Measurements from ENCODE around the gene KIF15. TPM values are rescaled to one million over a fixed set of nuclear protein-coding genes. Genes with fewer than 3 reads are reported as not detected.

Gene KIF15, protein sequence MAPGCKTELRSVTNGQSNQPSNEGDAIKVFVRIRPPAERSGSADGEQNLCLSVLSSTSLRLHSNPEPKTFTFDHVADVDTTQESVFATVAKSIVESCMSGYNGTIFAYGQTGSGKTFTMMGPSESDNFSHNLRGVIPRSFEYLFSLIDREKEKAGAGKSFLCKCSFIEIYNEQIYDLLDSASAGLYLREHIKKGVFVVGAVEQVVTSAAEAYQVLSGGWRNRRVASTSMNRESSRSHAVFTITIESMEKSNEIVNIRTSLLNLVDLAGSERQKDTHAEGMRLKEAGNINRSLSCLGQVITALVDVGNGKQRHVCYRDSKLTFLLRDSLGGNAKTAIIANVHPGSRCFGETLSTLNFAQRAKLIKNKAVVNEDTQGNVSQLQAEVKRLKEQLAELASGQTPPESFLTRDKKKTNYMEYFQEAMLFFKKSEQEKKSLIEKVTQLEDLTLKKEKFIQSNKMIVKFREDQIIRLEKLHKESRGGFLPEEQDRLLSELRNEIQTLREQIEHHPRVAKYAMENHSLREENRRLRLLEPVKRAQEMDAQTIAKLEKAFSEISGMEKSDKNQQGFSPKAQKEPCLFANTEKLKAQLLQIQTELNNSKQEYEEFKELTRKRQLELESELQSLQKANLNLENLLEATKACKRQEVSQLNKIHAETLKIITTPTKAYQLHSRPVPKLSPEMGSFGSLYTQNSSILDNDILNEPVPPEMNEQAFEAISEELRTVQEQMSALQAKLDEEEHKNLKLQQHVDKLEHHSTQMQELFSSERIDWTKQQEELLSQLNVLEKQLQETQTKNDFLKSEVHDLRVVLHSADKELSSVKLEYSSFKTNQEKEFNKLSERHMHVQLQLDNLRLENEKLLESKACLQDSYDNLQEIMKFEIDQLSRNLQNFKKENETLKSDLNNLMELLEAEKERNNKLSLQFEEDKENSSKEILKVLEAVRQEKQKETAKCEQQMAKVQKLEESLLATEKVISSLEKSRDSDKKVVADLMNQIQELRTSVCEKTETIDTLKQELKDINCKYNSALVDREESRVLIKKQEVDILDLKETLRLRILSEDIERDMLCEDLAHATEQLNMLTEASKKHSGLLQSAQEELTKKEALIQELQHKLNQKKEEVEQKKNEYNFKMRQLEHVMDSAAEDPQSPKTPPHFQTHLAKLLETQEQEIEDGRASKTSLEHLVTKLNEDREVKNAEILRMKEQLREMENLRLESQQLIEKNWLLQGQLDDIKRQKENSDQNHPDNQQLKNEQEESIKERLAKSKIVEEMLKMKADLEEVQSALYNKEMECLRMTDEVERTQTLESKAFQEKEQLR (N-terminal part only)
- polyA plus RNA-seq (2013, experiment 1 of 2), result 27.5 TPM
- 27.9 TPM for polyA plus RNA-seq (2013, experiment 2 of 2)

DNA sequence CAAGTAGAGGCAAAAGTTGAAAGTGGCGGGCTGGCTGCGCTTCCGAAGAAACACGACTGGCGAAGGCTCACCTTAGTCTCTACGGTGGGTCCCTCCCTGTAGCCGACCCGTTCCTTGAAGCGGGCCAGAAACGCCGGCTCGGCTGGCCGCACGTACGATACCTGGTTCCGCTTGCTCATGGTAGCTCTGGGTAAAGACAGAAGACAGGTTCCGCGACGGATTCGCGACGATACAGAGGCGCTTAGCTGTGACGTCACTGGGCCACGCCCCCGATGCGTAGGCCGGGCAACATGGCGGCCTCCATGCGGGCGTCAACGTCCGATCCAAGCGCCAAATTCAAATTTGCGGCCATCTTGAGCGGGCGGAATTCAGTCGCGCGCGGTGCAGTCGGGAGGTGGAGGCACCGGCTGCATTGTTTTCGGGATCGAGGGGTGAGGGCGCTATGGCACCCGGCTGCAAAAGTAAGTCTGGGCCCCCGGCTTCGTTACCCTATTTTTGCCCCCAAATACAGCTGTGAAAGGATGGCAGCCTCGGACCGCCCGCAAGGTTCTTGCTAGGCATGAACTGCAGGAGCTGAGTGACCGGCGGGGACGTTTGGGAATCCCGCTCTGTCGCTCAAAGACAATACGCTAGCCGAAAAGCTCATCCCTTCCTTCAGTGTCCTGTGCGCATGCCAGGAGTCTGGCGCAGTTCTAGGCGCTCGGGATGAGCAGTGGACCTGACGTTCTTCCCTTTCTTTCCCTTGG is at the start of gene KIF15, which contains the start of gene KIAA1143:
Gene KIF15 (plus strand): TSS at position 371 of the 746 bp plus-strand sequence. CDS start 72 bp downstream, at position 443.
Gene KIAA1143 (minus strand): TSS at position 196 of the 746 bp plus-strand sequence. CDS start 17 bp downstream, at position 179.
- H3K27me3 ChIP-seq (ENCODE audit: insufficient read depth, low read length, poor library complexity), result peaks cover 2% of the 10 kb centered on the region
- WGBS (ENCODE audit: extremely low coverage, insufficient coverage, low lambda C conversion rate), result no CpG with 5 or more reads among the region's 64 CpGs

DNA sequence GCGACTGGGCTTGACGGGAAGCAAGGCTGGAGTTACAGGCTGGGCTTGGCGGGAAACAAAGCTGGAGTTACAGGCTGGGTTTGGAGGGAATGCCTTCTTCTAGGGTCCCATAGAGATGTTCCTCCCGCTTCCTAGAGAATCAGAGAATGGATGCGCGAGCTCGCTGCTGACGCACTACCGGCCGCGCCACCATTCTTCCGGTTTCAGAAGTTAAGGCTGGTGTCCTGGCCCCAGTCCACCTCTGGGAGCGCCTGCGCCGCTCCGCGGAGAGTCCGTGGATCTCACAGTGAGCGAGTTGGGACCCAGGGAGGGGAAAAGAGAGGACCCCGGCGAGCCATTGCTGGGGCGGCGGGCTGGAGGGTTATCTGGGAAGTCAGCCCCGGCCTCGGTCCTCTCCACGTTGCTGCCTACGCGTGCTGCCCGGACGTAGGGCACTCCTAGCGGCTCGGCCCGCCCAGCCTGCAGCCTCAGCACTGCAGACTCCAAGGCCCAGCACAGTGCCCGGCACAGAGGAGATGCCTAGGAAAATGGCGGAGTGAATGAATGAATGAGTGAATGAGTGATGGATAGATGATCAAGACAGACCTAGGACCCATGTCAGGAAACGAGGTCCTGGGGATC is 49.0 kb upstream of the KIF15 start, which contains the start of gene ZNF502:
Gene ZNF502 (plus strand): TSS at position 206 of the 621 bp plus-strand sequence. CDS start 7,602 bp downstream, outside the sequence.
- no peaks in the 10 kb centered on the region for H3K79me2 ChIP-seq (ENCODE audit: control insufficient read depth, insufficient read depth, low read length)
- H3K4me3 ChIP-seq (ENCODE audit: low read length), result peak within 1 kb of the TSS; percentile 60
- no peak within 1 kb of the TSS for H2BK5ac ChIP-seq (ENCODE audit: low read length)
- H3K23ac ChIP-seq (ENCODE audit: low read length), result no peak within 1 kb of the TSS
- H2AK5ac ChIP-seq (ENCODE audit: low read length), result no peak within 1 kb of the TSS
- peak within 1 kb of the TSS; percentile 58 for H3K56ac ChIP-seq (ENCODE audit: low read length)
- H3K18ac ChIP-seq (ENCODE audit: low read length), result no peak within 1 kb of the TSS
- H3K4me2 ChIP-seq (ENCODE audit: low read length), result peak within 1 kb of the TSS; percentile 14
- H4K5ac ChIP-seq (ENCODE audit: low read length), result peak within 1 kb of the TSS; percentile 71
- no peaks in the 10 kb centered on the region for H3K79me1 ChIP-seq (ENCODE audit: low read length)
- no peak within 1 kb of the TSS for H2BK120ac ChIP-seq (ENCODE audit: low read depth, low read length)
- no CpG with 5 or more reads among the region's 36 CpGs for WGBS (ENCODE audit: extremely low coverage, insufficient coverage, low lambda C conversion rate)
- H3K4me1 ChIP-seq (ENCODE audit: control insufficient read depth, low read depth, low read length), result no peaks in the 10 kb centered on the region
- peak within 1 kb of the TSS; percentile 49 for H3K4ac ChIP-seq (ENCODE audit: low read depth, low read length)
- H3K27ac ChIP-seq (ENCODE audit: low read depth, low read length), result no peak within 1 kb of the TSS
- peak; percentile 94 for DNase-seq
- peak within 1 kb of the TSS; percentile 48 for H3K9ac ChIP-seq (ENCODE audit: low read length)
- no peaks in the 10 kb centered on the region for H3K27me3 ChIP-seq (ENCODE audit: insufficient read depth, low read length, poor library complexity)
- no peak within 1 kb of the TSS for H2BK15ac ChIP-seq (replicated peaks; ENCODE audit: low read depth)
- no peaks in the 10 kb centered on the region for H3K36me3 ChIP-seq (ENCODE audit: control insufficient read depth, insufficient read depth, low read length)
- no peak within 1 kb of the TSS for H4K8ac ChIP-seq (ENCODE audit: low read depth, low read length)

More for the DNA sequence above, at the start of gene KIF15, which contains the start of gene KIAA1143:
- H3K9ac ChIP-seq (ENCODE audit: low read length), result peak within 1 kb of the TSS; percentile 89
- no peak within 1 kb of the TSS for H4K5ac ChIP-seq (ENCODE audit: low read length)
- peak within 1 kb of the TSS; percentile 15 for H2BK120ac ChIP-seq (ENCODE audit: low read depth, low read length)
- H3K23ac ChIP-seq (ENCODE audit: low read length), result peak within 1 kb of the TSS; percentile 9
- H3K79me2 ChIP-seq (ENCODE audit: control insufficient read depth, insufficient read depth, low read length), result peaks cover 36% of the 10 kb centered on the region
- peak; percentile 98 for DNase-seq
- H2AK5ac ChIP-seq (ENCODE audit: low read length), result no peak within 1 kb of the TSS
- H3K4me2 ChIP-seq (ENCODE audit: low read length), result peak within 1 kb of the TSS; percentile 90
- H3K27ac ChIP-seq (ENCODE audit: low read depth, low read length), result peak within 1 kb of the TSS; percentile 25
- peak within 1 kb of the TSS; percentile 96 for H3K4me3 ChIP-seq (ENCODE audit: low read length)
- peak within 1 kb of the TSS; percentile 8 for H3K18ac ChIP-seq (ENCODE audit: low read length)
- peak within 1 kb of the TSS; percentile 62 for H2BK5ac ChIP-seq (ENCODE audit: low read length)
- no peak within 1 kb of the TSS for H3K4ac ChIP-seq (ENCODE audit: low read depth, low read length)
- H3K79me1 ChIP-seq (ENCODE audit: low read length), result peaks cover 21% of the 10 kb centered on the region
- H3K56ac ChIP-seq (ENCODE audit: low read length), result peak within 1 kb of the TSS; percentile 91
- H2BK15ac ChIP-seq (replicated peaks; ENCODE audit: low read depth), result no peak within 1 kb of the TSS
- H3K4me1 ChIP-seq (ENCODE audit: control insufficient read depth, low read depth, low read length), result no peaks in the 10 kb centered on the region
- H4K8ac ChIP-seq (ENCODE audit: low read depth, low read length), result peak within 1 kb of the TSS; percentile 58
- H3K36me3 ChIP-seq (ENCODE audit: control insufficient read depth, insufficient read depth, low read length), result peaks cover 4% of the 10 kb centered on the region

DNA sequence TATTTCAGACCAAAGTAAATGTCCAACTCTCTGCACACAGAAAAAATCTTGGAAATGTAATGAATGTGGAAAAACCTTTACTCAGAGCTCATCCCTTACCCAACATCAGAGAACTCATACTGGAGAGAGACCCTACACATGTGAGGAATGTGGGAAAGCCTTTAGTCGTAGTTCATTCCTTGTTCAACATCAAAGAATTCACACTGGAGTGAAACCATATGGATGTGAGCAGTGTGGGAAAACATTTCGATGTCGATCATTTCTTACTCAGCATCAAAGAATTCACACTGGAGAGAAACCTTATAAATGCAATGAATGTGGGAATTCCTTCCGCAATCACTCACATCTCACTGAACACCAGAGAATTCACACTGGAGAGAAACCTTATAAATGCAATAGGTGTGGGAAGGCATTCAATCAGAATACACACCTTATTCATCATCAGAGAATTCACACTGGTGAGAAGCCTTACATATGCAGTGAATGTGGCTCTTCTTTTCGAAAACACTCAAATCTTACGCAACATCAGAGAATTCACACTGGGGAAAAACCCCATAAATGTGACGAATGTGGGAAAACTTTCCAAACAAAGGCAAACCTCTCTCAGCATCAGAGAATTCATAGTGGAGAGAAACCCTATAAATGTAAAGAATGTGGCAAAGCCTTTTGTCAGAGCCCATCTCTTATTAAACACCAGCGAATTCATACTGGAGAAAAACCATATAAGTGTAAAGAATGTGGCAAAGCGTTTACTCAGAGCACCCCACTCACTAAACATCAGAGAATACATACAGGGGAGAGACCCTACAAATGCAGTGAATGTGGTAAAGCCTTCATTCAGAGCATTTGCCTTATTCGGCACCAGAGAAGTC is 40.1 kb upstream of the KIF15 start:
- Histone ChIP-seq H2BK120ac (ENCODE audit: low read depth, low read length) (no peak overlapping the region), H3K9ac (ENCODE audit: low read length) (no peak overlapping the region), H3K4me1 (ENCODE audit: control insufficient read depth, low read depth, low read length) (no peaks in the 10 kb centered on the region), H2BK15ac (replicated peaks; ENCODE audit: low read depth) (no peak overlapping the region), H3K4ac (ENCODE audit: low read depth, low read length) (no peak overlapping the region), H4K8ac (ENCODE audit: low read depth, low read length) (no peak overlapping the region), H3K4me3 (ENCODE audit: low read length) (peak overlapping the region; percentile 30), H3K23ac (ENCODE audit: low read length) (no peak overlapping the region), H3K56ac (ENCODE audit: low read length) (no peak overlapping the region), H3K36me3 (ENCODE audit: control insufficient read depth, insufficient read depth, low read length) (no peaks in the 10 kb centered on the region), H3K4me2 (ENCODE audit: low read length) (no peak overlapping the region), H3K79me2 (ENCODE audit: control insufficient read depth, insufficient read depth, low read length) (no peaks in the 10 kb centered on the region), H4K5ac (ENCODE audit: low read length) (no peak overlapping the region), H3K79me1 (ENCODE audit: low read length) (no peaks in the 10 kb centered on the region), H3K27ac (ENCODE audit: low read depth, low read length) (no peak overlapping the region), H2AK5ac (ENCODE audit: low read length) (no peak overlapping the region), H3K18ac (ENCODE audit: low read length) (no peak overlapping the region), H3K27me3 (ENCODE audit: insufficient read depth, low read length, poor library complexity) (no peaks in the 10 kb centered on the region), H2BK5ac (ENCODE audit: low read length) (no peak overlapping the region)
- WGBS (ENCODE audit: extremely low coverage, insufficient coverage, low lambda C conversion rate), result no CpG with 5 or more reads among the region's 10 CpGs
- DNase-seq, result peak; percentile 48

DNA sequence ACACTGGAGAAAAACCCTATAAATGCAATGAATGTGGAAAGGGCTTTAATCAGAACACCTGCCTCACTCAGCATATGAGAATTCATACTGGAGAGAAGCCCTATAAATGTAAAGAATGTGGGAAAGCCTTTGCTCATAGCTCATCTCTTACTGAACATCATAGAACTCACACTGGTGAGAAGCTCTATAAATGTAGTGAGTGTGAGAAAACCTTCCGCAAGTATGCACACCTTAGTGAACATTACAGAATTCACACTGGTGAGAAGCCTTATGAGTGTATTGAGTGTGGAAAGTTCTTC is 39.5 kb upstream of the KIF15 start:
- H3K4me3 ChIP-seq (ENCODE audit: low read length), result no peak overlapping the region
- H3K79me1 ChIP-seq (ENCODE audit: low read length), result no peaks in the 10 kb centered on the region
- no peak overlapping the region for H3K56ac ChIP-seq (ENCODE audit: low read length)
- H3K36me3 ChIP-seq (ENCODE audit: control insufficient read depth, insufficient read depth, low read length), result no peaks in the 10 kb centered on the region
- H2BK120ac ChIP-seq (ENCODE audit: low read depth, low read length), result no peak overlapping the region
- no peak overlapping the region for H3K9ac ChIP-seq (ENCODE audit: low read length)
- no peak overlapping the region for H4K5ac ChIP-seq (ENCODE audit: low read length)
- H3K4me2 ChIP-seq (ENCODE audit: low read length), result no peak overlapping the region
- no CpG with 5 or more reads among the region's 1 CpG for WGBS (ENCODE audit: extremely low coverage, insufficient coverage, low lambda C conversion rate)
- H3K79me2 ChIP-seq (ENCODE audit: control insufficient read depth, insufficient read depth, low read length), result no peaks in the 10 kb centered on the region
- no peaks in the 10 kb centered on the region for H3K27me3 ChIP-seq (ENCODE audit: insufficient read depth, low read length, poor library complexity)
- no peak overlapping the region for H3K4ac ChIP-seq (ENCODE audit: low read depth, low read length)
- no peak for DNase-seq
- H3K23ac ChIP-seq (ENCODE audit: low read length), result no peak overlapping the region
- no peak overlapping the region for H3K27ac ChIP-seq (ENCODE audit: low read depth, low read length)
- no peak overlapping the region for H2BK15ac ChIP-seq (replicated peaks; ENCODE audit: low read depth)
- no peak overlapping the region for H4K8ac ChIP-seq (ENCODE audit: low read depth, low read length)
- H3K4me1 ChIP-seq (ENCODE audit: control insufficient read depth, low read depth, low read length), result no peaks in the 10 kb centered on the region
- no peak overlapping the region for H2BK5ac ChIP-seq (ENCODE audit: low read length)
- no peak overlapping the region for H2AK5ac ChIP-seq (ENCODE audit: low read length)
- H3K18ac ChIP-seq (ENCODE audit: low read length), result no peak overlapping the region

Data from mesendoderm (in vitro differentiated cells).